ENCODE results near the gene ZFAND3.

- TF ChIP-seq CTCF (IDR thresholded peaks at IDR 0.05; ENCODE audit: poor library complexity) (no peak), EZH2 (IDR thresholded peaks at IDR 0.05; ENCODE audit: borderline replicate concordance) (no peak)
Observed at GRCh38 chr6:37903351-37904340, 84.1 kb downstream of the ZFAND3 start.

Measured in hepatocyte (in vitro differentiated cells).